Measurements from ENCODE around the gene PLAA.
"Not testable (repeated sequence)": the region's sequence is repeated elsewhere in the genome, so short reads cannot be mapped to it uniquely, and the experiment has no call there.

PLAA gene

GRCh38 chr9:26928902-26929495, 18.0 kb downstream of the PLAA start:
- DNase-seq (ENCODE audit: low spot score), result no peak

DNA sequence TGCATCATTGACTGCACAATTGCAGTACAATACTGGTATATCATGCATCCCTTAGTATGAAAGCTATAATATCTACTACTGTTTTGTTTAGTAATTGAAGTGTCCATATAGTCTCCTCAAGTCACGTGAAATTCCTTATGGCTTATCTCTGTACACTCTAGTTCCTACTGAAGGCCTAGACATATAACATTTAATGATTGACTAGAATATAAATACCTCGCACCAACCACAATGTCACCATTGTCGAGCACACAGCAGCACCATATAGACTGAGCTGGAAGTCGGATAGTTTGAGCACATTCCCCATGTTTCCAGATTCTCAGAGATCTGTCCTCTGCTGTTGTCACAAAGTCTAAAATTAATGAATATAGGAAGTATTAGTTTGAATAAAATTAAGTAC, 21.4 kb downstream of the PLAA start:
- no peak for DNase-seq (ENCODE audit: low spot score)

DNA sequence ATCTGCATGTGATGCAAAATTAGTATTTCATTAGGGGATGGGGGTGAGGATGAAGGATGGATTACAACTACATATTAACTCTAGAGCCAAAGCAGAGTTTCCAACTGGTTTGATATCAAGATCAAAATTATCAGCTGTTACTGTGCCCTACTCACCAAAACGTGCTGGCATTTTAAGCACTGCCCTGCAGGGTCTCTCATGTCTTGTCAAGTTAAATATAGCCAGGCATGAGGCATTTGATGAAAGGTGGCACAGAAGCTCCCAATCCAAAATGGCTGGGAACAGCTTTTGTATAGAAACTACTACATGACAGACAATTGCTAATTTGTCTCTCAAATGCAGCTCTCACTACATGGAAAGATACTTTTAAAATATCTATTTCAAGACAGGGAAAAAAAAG, 27.3 kb downstream of the PLAA start:
- no peak for DNase-seq (ENCODE audit: low spot score)

DNA sequence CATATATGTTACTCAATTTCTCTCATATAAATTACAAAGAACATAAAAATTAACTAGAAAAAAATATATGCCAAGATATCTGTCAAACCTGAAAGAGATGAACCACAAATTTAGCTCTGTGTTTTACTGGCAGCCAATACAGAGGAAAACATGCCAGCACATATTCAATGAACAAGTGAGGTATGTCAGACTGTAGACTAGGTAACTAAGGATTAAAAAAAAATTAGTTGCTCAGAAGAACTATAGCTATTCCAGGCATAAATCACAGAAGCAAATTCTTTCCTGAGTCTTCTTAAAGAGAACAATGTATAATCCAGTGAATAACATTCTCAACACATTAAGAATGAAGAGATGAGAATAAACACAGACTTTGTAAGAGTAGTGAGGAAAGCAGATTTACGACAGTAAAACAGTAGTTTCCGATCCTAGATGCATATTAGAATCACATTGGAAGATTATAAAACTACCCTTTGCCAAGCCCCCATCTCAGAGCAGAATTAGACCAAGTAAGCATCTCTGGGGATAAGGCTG, 33.8 kb downstream of the PLAA start:
- DNase-seq (ENCODE audit: low spot score), result no peak

DNA sequence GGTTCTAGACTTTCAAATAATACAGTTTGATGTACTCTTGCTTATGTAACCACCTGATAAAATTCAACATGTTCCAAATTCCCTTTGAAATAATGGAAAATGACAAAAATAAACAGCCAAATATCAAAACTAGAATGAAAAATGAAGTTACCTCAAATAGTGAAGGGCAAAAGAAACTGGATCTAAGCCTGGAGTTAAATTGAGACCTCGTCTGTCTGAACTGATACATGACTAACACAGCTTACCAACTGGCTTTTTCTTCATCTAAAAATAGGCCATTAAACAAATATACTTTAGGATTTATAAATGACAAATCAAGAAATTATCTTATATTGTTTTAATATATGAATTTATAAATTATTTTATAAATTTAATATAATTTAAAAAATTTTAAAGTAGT, 42.4 kb downstream of the PLAA start:
- DNase-seq (ENCODE audit: low spot score), result no peak

DNA sequence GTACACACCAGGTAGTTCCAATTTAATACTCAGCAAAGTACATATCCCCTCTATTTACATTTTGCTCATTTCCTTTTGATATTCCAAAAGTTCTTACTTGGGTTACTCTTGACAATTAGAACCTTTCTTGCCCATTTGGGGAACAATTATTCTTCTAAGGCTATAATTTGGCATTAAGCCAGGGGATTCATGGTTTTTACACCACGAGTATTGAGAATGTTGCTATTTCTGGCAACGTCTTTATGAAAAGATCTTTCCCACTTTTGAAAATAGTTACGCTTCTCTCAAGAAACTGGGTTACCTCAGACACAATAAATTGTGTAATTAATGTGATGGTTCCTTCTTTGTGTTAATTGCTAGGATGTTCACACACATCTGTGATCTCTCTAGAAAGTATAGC, 43.0 kb downstream of the PLAA start:
- DNase-seq (ENCODE audit: low spot score), result no peak

DNA sequence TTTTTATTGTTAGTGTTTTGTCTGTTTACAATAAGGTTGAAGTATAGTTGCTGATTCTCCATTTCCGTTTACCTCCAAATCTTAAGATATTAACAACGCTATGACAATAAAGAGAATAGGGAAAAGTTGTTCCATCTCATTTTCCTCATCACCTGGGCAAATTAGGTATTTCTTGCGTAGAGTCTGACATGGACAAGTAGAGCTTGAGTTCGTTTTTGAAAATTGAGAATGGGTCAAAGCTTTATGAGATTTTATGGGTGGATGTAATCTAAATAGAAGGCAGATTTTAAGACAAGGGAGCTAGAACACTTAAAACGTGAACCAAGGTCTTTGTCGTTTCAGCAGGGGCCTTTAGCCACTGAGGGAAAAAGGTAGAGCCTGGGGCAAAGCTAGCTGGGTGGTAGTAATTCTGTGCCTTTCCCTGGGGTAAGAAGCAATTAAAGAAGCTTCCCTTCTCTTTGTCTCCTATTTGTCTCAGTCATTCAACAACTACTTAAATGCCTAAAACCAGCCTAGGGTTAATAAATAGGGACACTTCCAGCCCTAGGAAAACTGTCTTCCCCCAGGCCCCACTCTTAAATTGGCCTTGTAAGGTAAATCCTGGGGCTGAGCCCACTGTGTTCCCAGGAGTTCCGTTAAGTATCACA, 53.9 kb downstream of the PLAA start:
- DNase-seq (ENCODE audit: low spot score), result no peak

GRCh38 chr9:26892251-26893029, 54.6 kb downstream of the PLAA start, which contains the start of gene CAAP1:
TSS of gene CAAP1 (minus strand) at chr9:26892802. CDS start at chr9:26892715, 87 bp downstream.
- DNase-seq (ENCODE audit: low spot score), result peak; percentile 96

DNA sequence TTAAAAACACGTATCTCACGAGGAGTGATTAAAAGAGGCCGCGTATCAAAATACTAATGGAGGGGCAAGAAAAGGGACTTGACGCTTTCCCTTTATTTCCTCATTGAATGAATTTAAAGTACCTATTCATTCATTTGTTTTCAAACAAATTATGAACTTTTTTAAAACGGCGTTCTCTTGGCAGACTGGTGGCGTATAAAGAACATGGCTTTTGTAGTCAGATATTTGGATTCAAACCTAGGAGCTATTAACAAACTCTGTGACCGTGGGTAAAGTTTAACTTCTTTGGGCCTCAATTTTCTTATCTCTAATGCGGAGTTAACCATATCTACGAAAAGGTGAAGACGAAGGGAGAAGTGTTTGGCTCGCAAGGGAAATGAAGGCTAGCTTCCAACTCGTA, 55.3 kb downstream of the PLAA start:
- peak; percentile 49 for DNase-seq (ENCODE audit: low spot score)

DNA sequence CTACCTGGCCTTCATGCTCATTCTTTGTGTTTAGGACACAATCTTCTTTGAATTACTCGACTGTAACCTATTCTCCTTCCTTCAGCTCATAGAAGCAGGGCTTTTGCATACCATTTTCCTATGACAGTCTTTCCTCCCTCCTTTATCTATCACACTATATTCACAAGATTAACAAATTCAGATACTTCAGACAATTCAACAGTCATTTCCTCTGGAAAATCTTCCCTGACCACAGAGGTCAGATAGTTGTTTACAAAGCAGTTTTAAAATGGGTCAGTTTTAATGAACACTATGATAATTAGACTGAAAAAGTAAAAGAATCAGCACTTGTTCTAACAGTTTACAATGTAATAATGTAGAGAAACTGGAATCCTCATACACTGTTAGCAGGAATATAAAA, 58.8 kb downstream of the PLAA start:
- no peak for DNase-seq (ENCODE audit: low spot score)

DNA sequence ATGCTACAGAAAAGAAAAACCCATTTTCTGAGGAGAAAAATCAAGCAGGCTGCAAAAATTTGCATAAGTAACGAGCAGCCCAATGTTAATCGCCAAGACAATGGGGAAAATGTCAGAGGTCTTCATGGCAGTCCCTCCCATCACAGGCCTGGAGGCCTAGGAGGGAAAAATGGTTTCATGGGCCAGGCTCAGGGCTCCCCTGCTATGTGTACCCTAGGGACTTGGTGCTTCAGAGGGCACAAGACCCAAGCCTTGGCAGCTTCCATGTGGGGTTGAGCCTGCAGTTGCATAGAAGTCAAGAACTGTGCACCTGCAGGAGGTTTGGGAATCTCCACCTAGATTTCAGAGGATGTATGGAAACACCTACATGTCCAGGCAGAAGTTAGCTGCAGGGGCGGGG, 64.9 kb downstream of the PLAA start:
- DNase-seq (ENCODE audit: low spot score), result no peak

- DNase-seq (ENCODE audit: low spot score), result no peak
These were observed 66.8 kb downstream of the PLAA start for GRCh38 chr9:26880262-26880661.

DNA sequence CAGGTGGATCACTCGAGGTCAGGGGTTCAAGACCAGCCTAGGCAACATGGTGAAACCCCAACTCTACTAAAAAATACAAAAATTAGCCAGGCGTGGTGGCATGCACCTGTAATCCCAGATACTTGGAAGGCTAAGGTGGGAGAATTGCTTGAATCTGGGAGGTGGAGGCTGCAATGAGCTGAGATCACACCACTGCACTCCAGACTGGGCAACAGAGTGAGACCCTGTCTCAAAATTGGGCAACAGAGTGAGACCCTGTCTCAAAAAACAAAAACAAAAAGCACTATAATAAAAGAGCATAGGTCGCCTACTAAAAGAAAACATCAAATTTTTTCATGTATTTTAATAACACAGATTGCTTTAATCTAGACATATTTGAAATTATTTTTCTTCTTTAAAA, 71.9 kb downstream of the PLAA start:
- not testable (repeated sequence) for DNase-seq (ENCODE audit: low spot score)

- DNase-seq (ENCODE audit: low spot score), result no peak
These were observed 76.8 kb downstream of the PLAA start for GRCh38 chr9:26870292-26870691.

DNA sequence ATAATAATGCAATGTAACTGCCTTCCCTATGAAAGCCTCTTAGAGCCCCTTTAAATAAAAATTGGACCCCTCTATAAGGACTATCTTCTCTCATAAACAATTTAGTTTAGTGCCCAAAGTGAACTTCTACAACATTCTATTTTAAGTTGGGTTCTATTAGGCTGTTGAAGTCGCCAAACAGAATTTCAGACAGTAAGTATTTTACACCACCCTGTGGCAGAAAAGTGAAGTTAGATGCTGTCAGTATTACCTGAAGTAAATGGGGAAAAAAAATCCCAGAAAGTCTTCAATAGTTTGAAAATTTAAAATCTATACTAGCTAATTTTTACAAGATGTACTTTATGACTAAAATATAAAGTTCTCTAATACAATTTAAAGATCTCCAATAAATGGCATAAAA, 84.0 kb downstream of the PLAA start:
- peak; percentile 29 for DNase-seq (ENCODE audit: low spot score)

GRCh38 chr9:26856413-26857032, 90.5 kb downstream of the PLAA start:
- DNase-seq (ENCODE audit: low spot score), result peak; percentile 81

Data from NAMALWA (cell line).